ENCODE results near the gene MIX23. TPM values are rescaled to one million over a fixed set of nuclear protein-coding genes. Genes with fewer than 3 reads are reported as not detected.
"Not testable (repeated sequence)": the region's sequence is repeated elsewhere in the genome, so short reads cannot be mapped to it uniquely, and the experiment has no call there.

Gene MIX23
- total RNA-seq, 1 donor from 2014 or later, result 24.8 TPM

DNA sequence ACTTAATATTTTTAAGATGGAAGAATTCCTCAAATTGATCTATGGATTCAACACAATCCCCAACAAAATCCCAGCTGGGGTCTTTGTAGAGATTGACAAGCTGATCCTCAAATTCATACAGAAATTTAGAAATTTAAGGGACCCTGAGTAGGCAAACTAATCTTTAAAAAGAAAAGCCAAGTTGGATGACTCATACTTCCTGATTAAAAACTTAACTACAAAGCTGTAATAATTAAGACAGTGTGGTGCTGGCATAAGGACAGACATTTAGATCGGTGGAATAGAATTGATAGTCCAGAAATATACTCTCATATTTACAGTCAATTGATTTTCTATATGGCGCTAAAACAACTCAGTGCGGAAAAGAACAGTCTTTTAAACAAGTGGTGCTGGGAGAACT, 12.6 kb upstream of the MIX23 start:
- DNase-seq (ENCODE audit: low spot score), result no peak
- intact Hi-C loops (cut with DNase I), result no loop called here

DNA sequence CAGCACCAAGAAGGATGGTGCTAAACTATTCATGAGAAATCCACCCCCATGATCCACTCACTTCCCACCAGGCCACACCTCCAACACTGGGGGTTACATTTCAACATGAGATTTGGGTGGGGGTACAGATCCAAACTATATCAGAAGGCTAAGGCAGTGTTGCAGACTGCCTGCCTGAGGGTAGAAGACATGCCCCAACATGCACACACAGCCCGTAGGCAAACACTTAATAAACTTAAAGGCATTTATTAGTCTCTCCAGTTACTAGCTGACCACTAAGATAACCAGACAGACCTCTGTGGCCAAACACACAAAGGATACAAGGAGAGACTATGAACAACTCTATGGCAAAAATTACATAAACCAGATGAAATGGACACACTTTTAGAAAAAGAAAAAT, 11.1 kb upstream of the MIX23 start:
- intact Hi-C loops (cut with DNase I), result loop anchor here (5.0 kb wide), 1 partner anchor 288 kb away; the partner anchor contains the start of gene PARP14
- DNase-seq (ENCODE audit: low spot score), result no peak

DNA sequence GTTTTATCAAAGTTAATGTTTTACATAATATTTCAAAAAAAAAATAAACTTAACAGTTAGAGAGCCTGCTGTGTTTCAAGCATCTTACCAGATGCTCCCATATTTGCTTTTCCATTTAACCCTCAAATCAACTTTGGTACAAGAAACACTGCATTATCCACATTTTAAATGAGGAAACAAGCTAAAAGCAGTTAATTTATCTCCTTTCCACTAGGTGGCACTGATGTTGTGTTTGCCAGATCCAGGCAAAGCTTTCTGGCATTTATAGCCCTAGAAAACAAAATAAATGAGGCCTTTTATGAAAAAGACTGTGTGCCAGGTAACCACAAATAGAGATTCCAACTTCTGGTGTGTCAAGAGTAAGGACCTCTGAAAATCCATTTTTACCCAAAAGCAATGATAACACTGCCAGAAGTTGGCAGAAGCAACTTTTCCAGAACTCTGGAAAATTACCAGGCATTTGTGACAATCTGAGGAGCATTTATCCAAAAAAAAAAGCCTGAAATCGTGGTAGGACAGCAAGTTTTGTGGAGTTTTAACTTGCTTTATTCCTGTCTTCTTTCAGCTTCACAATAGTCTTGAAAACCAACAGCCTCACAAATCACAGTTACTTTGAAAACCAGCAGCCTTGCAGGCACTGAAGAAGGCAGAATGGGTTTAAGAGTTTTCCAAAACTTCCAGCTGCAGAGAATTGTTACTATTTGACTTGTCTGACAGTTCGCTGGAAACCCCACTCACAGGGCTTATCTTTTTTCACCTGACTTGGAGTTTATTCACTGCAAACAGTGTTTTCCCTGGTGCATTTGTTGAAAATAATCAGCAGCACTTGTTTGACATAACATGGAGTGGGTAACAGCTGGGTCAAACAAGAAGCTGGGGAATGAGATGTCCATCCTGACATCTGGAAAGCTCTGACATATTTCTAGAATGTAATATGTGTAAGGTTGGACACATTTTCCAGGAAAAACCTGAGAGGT, 10.1 kb upstream of the MIX23 start:
- no peak for DNase-seq (ENCODE audit: low spot score)
- intact Hi-C loops (cut with DNase I), result loop anchor here (5.0 kb wide), 1 partner anchor 289 kb away; the partner anchor contains the start of gene PARP14

DNA sequence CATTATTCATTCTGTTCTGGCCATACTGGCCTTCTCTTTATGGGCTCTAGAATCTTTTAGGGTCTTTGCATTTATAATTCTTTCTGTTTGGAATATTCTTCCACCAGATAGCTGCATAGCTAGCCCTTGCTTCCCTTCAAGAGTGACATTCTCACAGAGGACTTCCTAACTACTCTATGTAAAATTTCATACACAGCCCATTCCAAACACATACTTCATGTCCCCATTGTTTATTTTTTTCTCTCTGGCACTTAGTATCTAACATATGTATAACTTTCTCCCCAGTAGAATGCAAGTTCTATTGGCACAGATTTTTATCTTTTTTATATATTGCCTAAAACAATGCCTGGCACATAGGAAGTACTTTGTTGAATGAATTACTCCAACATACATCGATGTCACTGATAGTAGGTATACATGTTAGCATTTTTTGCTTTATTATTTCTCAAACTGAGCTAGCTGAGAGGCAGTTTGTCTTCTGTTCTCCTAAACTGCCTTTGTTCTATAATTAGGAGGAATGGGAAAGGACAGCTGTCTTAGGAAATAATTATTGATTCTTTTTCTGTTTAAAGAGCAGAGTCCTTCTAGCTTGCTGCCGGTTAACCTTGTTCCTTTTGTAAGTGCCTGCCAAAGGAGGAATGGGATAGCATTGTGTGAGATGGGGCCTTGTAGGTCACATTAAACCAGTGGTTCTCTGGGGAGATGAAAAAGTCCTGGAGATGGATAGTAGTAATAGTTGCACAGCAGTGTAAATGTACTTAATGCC, 8.8 kb upstream of the MIX23 start:
- intact Hi-C loops (cut with DNase I), result loop anchor here (5.0 kb wide), 1 partner anchor 290 kb away; the partner anchor contains the start of gene PARP14
- DNase-seq (ENCODE audit: low spot score), result no peak

DNA sequence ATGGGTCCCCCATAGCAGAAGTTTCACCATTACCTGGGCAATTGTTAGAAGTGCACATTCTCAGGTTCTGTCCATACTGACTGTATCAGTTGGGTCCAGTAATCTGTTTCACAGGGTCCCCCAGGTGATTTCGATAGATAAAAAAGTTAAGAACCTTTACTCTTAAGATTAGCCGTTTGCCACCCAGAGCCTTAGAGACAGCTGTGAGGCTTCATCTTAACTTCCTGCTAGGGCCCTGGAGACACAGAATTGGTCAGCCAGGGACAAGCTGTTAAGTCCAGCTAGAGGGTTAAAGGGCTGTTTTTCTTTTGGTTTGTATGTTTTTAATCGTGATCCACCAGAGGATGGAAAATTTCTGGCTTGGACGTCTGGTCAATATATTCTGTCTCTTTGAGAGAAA, 7.6 kb upstream of the MIX23 start:
- intact Hi-C loops (cut with DNase I), result loop anchor here (5.0 kb wide), 1 partner anchor 292 kb away; the partner anchor contains the start of gene PARP14
- DNase-seq (ENCODE audit: low spot score), result no peak

DNA sequence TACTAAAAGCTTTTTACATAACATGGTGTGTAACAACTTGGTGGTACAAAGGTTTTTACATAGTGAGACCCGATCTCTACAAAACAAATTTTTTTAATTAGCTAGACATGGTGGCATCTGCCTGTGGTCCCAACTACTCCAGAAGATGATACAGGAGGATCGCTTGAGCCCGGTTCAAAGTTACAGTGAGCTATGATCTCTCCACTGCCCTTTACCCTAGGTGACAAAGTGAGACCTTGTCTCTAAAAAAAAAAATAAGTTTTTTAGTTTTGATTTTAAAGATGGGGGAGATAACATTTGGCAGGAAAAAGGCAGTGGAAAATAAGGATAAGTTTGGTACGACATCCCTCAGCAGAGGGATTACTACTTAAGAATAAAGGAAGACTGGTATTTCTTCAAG, 6.9 kb upstream of the MIX23 start:
- intact Hi-C loops (cut with DNase I), result loop anchor here (5.0 kb wide), 1 partner anchor 292 kb away; the partner anchor contains the start of gene PARP14

DNA sequence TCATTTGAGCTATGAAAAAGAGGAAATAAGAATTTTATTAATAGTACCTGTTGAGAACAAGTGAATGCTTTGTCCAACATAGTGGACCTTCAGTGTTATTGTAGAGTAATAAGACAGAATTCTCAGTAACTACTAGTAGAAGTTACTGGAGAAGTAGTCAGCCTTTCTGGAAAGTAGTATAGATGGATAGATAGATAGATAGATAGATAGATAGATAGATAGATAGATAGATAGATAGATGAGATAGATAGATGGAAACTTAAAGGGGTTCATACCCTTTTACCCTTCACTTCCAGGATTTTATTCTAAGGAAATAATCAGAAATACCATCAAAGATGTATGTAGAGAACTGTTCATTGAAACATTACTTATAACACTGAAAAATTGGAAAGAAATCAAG, 6.2 kb upstream of the MIX23 start:
- intact Hi-C loops (cut with DNase I), result no loop called here

More for the DNA sequence above, 6.9 kb upstream of the MIX23 start:
- no peak for DNase-seq (ENCODE audit: low spot score)

DNA sequence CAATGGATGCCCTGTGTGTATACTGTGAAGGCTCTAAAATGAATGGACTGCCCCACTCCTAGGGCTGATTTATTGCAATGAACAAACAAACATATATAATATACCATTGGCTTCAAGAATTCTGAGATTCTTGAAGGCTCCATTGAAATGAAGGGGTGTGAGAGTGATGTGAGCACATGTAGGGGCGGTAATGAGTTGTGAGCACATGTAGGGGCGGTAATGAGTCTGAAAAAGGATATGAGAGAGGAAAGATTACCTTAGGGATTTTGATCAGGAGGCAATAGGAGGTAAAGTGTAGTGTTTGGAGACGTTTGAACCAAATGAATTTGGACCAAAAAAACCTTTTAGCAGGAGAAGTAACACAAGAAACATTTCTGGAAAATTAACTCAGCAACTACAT, 4.7 kb upstream of the MIX23 start:
- no peak for DNase-seq (ENCODE audit: low spot score)
- intact Hi-C loops (cut with DNase I), result no loop called here

More for the DNA sequence above, 6.2 kb upstream of the MIX23 start:
- no peak for DNase-seq (ENCODE audit: low spot score)

DNA sequence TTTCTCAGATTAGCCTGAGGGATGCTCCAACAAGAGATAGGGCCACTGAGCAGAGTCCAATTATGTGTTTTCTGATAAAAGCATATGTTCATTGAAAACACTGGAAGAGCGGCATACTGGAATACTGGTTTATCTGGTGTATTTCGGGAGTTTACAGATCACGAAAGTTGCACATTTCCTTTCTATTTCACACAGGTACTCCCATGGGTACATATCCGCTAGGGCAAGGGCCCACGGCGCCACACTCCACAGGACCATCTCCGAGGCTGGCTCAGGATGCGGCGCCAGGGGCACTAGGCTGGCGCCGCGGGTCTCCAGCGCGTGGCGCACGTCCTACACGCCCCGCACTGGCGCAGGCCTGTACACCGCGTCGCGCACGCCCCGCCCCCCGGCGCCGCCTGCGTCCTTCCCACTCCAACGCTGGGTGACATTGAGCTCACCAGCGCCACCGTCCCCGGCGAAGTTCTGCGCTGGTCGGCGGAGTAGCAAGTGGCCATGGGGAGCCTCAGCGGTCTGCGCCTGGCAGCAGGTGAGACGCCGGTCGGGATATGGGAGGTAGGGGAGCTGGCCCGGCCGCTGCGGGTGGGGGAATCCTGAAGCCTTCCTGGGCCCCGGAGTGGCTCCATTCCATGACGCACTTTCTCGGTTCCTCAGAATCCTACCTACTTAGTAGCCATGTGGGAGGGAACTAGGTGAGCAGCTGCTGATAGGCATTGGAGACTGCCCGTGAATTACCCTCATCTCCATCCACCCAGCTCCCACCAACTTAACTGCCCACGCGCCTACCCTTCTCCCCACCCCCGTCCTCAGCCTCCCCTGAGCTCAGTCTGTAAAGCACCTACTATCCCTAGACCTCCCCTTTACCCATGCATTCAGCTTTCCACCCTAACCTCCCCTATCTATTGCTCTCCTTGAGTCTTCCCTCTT, 1.0 kb upstream of the MIX23 start, which contains the start of gene FAM162A:
Gene FAM162A, plus strand, starts transcription at position 412 of the 927 bp plus-strand sequence. Its CDS starts 84 bp downstream, at position 496.
- intact Hi-C loops (cut with DNase I), result loop anchor here (2.0 kb wide), 1 partner anchor 33 kb away; the partner anchor contains the start of gene WDR5B
- peak; percentile 98 for DNase-seq (ENCODE audit: low spot score)

DNA sequence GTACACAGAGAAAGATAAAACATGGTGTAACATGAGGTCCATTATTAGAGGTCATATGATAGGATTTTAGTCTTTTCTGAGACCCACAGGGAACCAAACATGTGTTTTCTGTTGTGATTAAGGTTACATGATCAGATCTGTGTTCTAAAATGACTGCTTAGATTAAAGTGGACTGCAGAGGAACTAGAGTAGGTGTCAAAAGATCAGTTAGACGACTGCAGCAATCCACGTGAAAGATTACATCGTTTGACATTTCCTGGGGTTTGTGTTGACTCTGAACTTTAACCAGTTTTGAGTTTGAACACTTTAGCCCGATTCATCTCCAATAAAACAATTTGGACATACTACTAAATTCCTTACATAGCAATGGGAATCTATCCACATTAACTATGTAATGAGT, 5.1 kb downstream of the MIX23 start:
- intact Hi-C loops (cut with DNase I), result no loop called here
- DNase-seq (ENCODE audit: low spot score), result no peak

DNA sequence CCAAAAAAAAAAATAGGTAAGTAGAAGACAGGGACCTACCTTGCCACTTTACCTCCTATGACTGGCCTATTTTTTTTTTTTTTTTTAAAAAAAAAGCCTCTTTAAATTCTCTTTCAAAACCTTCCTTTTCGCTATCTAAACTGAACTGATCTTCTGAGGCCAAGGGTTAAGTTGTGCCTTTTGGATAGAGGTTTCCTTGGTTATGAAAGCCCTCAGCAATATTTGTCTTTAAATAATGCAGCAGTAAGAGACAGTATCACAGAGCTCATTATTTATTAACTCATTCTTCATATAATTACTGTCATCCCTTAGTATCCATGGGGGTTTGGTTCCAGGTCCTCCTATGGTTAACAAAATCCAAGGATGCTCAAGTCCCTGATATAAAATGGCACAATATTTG, 9.0 kb downstream of the MIX23 start:
- intact Hi-C loops (cut with DNase I), result no loop called here
- no peak for DNase-seq (ENCODE audit: low spot score)

DNA sequence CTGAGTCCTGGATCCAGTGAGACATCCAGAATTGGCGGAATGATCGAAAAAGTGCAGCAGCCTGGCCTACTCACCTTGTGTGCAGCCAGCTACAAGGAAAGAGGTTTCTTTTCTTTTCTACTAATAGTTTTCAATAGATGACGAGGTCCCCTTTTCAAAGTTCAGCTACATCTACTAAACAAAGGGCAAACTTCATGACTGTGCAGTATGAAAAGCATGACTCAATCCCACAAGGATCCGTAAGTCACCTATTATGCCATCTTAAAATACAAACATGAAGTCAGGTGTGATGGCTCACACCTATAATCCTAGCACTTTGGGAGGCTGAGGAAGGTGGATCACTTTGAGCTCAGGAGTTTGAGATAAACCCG, 16.7 kb downstream of the MIX23 start:
- DNase-seq (ENCODE audit: low spot score), result no peak
- intact Hi-C loops (cut with DNase I), result no loop called here

DNA sequence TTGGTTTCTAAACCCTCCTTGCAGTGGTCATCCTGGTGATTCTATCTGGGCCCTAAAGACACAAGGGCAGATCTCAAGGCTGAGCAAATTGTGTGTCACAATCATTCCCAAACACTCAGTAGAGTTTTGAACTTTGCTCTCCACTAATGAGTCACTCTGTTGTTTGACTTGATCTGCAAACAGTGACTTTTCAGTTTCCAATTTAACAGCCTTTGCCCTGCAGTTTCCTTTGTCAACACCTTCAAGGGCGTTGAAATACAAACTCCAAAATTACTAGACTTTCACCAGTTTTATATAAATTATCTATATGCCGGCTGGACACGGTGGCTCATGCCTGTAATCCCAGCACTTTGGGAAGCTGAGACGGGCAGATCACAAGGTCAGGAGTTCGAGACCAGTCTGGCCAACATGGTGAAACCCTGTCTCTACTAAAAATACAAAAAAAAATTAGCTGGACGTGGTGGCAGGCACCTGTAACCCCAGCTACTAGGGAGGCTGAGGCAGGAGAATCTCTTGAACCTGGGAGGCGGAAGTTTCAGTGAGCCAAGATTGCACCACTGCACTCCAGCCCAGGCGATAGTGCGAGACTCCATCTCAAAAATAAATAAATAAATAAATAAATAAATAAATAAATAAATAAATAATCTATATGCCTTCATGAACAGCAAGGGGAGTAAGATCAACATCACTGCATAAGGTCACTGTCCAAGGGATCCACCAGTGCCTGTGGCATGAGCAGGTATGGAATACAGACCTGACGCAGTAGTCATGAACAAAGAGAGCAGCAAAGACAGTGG, 17.3 kb downstream of the MIX23 start:
- intact Hi-C loops (cut with DNase I); DNase-seq (ENCODE audit: low spot score): not testable (repeated sequence)

DNA sequence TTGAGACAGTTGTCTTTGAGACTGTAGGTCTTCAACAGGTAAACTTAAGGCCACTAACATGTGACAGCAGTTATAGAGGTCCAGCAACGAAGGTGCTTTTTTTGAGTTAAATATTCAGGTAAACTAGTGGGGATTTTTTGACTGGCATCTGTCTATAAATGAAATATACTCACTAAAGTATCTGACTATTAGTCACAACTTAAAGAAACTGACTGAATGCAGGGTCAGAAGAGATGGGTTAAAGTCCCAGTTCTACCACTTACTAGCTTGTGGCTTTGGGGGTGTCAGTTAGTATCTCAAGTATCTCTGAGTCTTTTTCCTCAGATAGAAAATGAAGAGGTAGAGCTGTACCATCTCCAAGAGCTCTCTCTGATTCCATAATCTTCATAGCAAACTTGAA, 18.0 kb downstream of the MIX23 start:
- intact Hi-C loops (cut with DNase I), result no loop called here
- DNase-seq (ENCODE audit: low spot score), result no peak

DNA sequence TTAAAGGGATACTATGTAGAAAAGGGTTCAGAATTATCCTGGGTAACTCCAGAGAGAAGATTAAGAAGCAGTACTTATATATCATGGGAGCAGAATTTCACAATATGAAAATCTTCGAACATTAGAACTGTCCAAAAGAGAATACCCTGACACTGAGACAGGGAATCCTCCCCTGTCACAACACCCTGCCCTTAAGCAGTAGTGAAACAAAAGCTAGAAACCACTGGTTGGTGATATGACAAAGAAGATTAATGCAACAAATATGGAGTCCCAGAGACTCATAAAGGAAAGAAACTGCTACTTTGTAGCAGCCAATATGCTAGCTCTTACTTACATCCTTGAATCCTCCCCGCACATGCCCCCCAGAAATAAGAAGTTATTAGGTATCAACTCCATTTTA, 18.5 kb downstream of the MIX23 start:
- intact Hi-C loops (cut with DNase I), result no loop called here
- DNase-seq (ENCODE audit: low spot score), result no peak

DNA sequence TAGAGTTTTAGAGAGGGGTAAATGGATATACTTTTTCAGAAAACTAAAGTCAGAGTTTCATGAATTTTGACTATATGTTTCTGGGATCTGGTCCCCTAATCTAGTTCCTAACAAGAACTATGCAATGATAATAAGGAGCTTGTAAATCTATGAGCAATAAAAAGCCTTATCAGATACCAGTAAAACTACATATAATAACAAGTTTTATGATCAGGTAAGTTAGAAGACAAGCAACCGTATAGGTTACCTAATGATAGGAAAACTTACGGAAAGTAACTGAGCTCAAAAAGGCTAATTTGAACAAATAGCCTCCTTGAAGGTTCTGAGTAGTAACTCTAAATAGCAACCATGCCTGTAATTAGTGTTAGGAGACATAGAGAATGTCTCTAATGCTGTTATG, 21.0 kb downstream of the MIX23 start:
- no peak for DNase-seq (ENCODE audit: low spot score)
- intact Hi-C loops (cut with DNase I), result no loop called here

DNA sequence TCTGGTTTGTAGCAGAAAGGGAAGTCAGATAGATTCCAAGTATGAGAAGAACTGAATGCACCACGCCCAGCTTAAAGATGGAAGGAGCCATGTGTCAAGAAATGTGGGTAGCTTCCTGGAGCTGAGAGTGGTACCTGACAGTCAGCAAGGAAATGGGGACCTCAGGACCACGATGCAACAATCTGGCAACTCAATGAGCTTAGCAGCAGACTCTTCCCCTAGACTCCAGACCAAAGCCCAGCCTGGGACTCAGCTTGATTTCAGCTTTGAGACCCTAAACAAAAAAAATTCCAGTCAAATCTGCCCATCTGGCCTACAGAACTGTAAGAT, 24.4 kb downstream of the MIX23 start:
- intact Hi-C loops (cut with DNase I), result no loop called here
- no peak for DNase-seq (ENCODE audit: low spot score)
